ENCODE results near the gene MRPS18B.
A peak's percentile ranks its signal among the peaks of the same experiment; 100 is the strongest.

Gene MRPS18B

DNA sequence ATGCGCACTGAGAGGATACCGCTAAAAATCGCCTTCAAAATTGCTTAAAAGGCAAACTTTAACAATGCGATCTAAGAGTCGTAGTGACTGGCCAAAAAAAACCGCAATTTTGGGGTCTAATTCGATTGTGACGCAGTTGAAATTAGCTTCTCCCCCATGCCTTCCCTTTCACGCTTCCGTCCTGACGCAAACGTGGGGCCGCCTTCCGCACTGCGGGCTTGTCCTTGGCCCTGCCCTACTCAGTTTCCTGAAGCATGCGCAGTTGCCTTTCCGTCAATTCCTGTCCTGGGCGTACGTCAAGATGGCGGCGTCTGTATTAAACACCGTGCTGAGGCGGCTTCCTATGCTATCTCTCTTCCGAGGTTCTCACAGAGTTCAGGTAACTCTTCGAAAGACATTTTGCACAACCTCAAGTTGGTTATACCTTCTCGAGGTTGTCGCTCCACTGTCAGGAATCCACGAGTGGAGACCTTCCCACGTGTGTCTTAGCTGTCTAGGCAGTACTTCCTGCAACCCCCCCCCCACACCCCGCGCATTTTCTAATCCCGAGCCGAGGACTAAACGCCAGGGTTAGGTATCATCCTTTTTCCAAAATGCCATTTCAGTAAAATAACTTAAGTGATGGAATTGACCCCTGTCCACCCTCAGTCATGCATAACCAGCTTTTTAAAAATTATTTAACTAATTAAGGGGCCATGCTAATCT lies at the start of gene MRPS18B:
MRPS18B (plus strand) TSS at position 276 of the 705 bp plus-strand sequence; CDS start at position 302, 26 bp downstream.
- DNase-seq (ENCODE audit: low read depth), result peak; percentile 95

DNA sequence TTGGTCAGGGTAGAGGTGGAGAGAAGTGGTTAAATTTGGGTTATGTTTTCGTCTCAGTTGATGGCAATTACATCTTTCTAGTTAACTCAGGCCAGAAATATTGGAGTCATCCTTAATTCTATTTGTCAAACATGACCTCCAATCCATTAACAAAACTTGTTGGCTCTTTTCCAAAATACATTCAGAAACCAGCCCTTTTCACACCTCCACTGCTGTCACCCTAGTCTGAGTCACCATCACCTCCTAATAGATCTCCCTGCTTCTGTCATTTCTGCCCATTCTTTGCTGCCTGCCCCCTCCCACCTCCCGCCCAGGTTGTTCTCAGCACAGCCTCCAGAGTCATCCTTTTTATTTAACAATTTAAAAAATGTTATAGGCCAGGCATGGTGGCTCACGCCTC lies 49.4 kb upstream of the MRPS18B start:
- peak; percentile 31 for DNase-seq (ENCODE audit: low read depth)

DNA sequence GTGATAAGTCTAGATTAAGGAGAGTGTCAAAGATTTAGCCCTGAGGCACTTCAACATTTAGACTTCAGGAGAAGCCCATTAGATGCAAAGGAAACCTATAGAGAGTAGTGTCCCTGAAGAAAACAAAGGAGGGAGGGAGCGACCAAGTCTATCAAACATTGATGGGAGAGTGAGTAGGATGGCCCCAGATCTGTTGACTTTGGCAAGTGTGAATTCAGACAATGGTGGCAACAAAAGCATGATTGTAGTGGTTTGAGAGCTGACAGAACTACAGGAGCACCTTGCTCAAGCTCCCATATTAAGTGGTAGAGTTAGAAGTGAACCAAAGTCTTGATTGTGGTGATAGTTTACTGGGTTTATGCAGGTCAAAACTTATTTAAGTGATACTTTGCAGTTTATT lies 47.4 kb upstream of the MRPS18B start:
- no peak for DNase-seq (ENCODE audit: low read depth)

DNA sequence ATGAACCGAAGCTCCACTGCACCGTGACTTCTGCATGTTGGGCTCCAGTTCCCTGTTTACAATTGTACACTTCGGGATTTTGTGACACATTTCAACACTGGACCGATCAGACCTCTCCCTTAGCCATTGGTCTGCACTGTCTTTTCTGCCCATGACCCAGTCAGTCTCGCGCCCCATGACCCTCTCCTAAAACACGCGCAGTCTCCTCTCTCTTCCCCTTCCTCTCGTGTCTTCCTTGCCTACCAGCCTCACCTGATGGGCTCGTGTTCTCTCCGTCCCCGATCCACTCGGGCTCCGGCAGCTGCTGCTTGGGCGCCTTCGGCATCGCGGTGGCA lies 46.9 kb upstream of the MRPS18B start:
- DNase-seq (ENCODE audit: low read depth), result no peak

DNA sequence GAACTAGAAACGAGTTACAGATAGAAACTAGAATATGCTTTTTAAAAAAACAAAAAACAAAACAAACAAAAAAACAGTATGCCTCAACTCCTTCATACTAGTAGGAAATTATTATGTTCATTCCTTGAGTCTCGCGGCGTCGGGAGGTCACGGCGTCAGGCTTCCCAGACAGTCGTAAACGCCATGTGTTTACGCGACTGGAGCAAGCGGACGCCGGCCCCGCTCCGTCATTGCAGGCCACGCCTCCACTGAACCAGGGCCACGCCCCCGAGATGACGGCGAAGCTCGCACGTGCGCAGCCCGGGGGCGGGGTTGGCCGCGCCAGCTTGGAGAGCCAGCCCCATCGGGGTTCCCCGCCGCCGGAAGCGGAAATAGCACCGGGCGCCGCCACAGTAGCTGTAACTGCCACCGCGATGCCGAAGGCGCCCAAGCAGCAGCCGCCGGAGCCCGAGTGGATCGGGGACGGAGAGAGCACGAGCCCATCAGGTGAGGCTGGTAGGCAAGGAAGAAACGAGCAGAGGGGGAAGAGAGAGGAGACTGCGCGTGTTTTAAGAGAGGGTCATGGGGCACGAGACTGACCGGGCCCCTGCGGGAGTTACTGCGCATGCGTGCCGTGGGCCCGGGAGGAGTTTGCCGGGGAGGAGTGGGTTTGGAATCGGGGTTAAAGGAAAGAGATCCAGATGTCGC lies 46.4 kb upstream of the MRPS18B start, which contains the start of gene ABCF1:
ABCF1 (plus strand) TSS at position 368 of the 687 bp plus-strand sequence; CDS start at position 414, 46 bp downstream.
- peak; percentile 99 for DNase-seq (ENCODE audit: low read depth)

DNA sequence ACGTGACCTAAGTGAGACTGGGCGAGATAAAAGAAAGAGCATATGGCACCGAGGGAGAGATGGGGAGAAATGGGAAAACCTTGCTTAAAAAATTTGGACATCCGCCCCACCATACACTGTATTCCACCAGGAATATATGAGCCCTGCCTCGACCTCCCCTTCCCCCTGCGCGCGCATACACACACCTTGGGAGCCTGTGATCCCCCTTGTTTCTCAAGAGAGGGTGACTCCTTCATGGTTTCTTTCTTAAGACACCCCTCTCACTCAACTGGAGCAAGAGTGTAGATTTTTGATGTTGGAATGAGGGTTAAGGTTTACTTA lies 45.9 kb upstream of the MRPS18B start:
- no peak for DNase-seq (ENCODE audit: low read depth)

DNA sequence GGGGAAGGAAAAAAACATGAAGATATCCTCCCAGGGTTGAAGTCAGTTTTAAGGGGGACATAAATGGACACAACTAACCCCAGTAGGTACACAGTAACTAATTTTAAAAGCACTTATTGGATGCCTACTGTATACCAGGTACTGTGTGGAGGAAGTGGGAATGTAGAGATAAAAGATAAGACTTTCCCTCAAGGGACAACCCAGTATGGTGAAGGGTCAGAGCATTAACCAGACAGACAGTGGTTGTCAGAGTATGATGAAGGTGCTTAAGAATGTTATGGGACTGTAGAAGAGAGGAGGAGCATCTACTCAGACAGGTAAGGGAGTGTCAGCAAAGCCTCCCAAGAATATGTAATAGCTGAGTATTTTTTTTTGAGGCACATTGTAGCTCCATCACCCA lies 45.5 kb upstream of the MRPS18B start:
- no peak for DNase-seq (ENCODE audit: low read depth)

DNA sequence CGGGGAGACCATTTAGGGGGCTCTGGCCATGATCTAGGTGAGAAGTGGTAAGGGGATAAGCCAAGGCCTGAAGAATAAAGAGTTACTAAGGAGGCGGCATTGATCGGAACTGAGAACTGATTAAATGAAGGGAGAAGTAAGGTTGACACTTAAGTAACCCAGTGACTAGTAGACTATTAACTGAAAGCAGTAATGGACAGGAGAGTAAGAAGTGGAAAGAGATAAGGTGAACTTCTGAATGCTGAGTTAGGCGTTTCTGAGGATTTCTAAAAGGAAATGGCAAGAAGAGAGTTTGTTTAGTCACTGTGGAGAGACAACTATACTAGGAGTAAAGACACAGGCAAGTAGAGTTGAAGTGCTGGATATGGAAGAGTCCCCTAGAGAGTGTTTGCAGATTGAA lies 44.5 kb upstream of the MRPS18B start:
- no peak for DNase-seq (ENCODE audit: low read depth)

DNA sequence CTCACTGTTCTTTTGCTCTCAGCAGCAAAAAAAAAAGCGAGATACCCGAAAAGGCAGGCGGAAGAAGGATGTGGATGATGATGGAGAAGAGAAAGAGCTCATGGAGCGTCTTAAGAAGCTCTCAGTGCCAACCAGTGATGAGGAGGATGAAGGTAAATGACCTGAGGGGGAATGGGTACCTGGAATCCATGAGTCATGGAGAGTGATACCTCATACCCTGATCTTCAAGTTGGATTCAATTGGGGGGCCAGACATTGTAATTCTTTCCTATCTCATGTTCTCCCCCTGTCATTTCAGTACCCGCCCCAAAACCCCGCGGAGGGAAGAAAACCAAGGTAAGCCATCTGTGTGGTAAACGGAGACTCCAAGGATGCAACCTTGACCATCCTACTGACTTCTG lies 39.6 kb upstream of the MRPS18B start:
- no peak for DNase-seq (ENCODE audit: low read depth)

DNA sequence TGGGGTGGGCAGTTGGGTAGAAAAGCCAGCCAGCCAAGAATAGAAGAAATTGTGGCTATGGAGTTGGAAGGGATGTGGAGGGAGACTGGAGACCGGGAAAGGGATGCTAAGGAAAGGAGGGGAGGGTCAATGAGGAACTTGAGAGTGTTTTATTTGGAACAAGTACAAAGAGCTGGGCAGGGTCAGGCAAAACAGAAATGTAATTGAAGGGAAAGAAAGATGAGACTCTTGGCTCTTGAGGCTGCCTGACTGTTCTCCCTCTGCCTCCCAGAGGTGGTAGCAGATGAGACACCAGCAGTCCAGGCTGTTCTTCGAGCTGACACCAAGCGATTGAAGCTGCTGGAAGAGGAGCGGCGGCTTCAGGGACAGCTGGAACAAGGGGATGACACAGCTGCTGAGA lies 33.7 kb upstream of the MRPS18B start:
- DNase-seq (ENCODE audit: low read depth), result no peak

DNA sequence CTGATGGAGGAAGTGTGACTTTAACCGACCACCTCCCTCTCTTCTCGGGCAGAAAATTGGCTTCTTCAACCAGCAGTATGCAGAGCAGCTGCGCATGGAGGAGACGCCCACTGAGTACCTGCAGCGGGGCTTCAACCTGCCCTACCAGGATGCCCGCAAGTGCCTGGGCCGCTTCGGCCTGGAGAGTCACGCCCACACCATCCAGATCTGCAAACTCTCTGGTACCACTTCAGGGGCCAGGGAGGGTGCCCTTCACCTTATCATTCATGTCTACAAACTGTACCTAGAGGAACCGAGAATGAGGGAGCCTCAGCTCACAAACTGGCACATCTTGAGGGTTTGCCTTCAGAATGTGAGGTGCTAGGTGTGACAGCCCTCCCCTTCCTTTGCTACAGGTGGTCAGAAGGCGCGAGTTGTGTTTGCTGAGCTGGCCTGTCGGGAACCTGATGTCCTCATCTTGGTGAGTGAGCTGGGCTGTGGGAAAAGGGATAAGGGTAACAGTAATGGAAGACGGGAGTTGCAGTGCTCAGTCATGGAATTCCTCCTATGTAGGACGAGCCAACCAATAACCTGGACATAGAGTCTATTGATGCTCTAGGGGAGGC lies 27.8 kb upstream of the MRPS18B start:
- DNase-seq (ENCODE audit: low read depth), result no peak

DNA sequence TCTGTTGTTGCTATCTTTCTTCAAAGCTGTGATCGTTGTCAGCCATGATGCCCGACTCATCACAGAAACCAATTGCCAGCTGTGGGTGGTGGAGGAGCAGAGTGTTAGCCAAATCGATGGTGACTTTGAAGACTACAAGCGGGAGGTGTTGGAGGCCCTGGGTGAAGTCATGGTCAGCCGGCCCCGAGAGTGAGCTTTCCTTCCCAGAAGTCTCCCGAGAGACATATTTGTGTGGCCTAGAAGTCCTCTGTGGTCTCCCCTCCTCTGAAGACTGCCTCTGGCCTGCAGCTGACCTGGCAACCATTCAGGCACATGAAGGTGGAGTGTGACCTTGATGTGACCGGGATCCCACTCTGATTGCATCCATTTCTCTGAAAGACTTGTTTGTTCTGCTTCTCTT lies 27.1 kb upstream of the MRPS18B start:
- no peak for DNase-seq (ENCODE audit: low read depth)

DNA sequence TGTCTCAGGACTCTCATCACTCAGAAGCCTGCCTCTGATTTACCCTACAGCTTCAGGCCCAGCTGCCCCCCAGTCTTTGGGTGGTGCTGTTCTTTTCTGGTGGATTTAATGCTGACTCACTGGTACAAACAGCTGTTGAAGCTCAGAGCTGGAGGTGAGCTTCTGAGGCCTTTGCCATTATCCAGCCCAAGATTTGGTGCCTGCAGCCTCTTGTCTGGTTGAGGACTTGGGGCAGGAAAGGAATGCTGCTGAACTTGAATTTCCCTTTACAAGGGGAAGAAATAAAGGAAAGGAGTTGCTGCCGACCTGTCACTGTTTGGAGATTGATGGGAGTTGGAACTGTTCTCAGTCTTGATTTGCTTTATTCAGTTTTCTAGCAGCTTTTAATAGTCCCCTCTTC lies 26.6 kb upstream of the MRPS18B start:
- no peak for DNase-seq (ENCODE audit: low read depth)

DNA sequence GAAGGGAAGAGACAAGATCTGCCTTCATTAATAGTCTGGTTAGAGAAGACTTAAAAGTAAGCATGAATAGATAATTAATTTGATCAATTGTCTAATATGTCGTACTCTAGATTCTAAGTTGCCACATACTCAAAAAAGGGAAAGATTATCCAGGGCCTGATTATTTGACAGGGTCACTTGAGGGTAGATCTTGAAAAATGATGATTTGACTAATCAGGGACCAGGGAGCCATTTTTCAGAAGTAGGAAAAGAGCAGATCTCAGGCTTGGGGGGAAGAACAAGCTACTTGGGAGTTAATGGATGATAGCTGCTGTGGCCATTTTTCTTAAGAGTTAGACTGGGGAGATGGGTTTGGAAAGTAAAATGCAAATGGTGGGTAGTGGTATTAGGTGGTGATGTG lies 25.4 kb upstream of the MRPS18B start:
- DNase-seq (ENCODE audit: low read depth), result no peak

DNA sequence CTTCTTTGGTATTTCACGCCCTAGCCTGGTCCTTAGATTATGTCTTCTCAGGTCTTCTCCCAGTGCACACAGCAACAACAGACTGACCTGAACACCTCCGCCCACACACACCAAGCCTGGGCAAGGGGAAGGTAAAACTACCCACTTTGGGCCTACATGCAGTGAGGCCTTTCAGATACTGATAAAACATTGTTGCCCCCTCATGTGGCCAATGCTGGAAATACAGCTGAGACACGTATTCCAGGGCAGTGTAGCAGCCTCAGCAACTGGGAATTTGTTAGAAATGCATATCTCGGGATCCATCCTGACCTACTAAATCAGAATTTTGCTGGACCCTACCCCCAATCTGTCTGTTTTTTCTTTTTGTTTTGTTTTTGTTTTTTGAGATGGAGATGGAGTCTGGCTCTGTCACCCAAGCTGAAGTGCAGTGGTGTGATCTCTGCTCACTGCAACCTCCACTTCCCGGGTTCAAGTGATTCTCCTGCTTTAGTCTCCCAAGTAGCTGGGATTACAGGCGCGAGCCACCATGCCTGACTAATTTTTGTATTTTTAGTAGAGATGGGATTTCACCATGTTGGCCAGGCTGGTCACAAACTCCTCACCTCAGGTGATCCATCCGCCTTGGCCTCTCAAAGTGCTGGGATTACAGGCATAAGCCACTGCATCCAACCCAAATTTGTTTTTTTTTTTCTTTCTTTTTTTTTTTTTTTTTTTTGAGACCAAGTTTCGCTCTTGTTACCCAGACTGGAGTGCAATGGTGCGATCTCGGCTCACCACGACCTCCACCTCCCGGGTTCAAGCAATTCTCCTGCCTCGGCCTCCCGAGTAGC lies 20.1 kb upstream of the MRPS18B start:
- peak; percentile 60 for DNase-seq (ENCODE audit: low read depth)

DNA sequence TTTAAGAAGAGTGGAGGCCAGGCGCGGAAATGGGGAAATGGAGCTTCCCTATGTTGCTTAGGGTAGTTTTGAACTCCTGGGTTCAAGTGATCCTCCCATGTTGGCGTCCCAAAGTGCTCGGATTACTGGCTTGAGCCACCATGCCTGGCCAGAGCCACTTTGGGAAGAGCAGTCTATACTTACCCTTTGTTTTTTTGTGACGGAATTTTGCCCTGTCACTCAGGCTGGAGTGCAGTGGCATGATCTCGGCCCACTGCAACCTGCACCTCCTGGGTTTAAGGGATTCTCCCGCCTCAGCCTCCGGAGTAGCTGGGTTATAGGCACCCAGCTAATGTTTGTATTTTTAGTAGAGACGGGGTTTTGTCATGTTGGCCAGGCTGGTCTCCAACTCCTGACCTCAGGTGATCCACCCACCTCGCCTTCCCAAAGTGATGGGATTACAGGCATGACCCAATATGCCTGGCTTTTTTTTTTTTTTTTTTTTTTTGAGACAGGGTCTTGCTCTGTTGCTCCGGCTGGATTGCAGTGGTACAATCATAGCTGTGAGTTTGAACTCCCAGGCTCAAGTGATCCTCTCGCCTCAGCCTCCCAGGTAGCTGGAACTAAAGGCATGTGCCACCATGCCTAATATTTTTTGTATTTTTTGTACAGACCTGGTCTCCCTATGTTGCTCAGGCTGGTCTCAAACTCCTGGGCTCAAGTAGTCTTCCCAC lies 18.6 kb upstream of the MRPS18B start:
- no peak for DNase-seq (ENCODE audit: low read depth)

DNA sequence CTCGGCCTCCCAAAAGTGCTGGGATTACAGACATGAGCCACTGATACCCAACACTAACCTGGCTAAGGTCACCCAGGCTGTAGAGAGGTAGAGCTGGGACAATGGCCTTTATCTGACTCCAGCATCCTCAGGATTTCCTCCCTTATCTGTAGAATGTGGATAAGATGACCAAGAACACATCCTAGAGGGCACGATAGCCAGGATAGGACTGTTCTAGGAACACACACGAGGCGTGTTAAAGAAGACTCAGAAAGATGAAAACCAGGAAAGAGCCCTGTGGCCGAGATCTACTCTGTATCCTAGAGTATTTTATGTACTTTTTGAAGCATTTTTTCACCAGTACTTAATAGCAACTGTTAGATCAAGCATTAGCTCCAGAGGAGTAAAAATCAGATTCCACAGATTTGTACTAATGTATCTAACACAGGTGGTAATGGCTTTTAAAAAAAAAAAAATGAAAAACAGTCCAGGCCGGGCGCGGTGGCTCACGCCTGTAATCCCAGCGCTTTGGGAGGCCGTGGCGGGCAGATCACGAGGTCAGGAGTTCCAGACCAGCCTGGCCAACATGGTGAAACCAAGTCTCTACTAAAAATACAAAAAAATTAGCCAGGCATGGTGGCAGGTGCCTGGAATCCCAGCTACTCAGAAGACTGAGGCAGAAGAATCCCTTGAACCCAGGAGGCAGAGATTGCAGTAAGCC lies 17.9 kb upstream of the MRPS18B start:
- DNase-seq (ENCODE audit: low read depth), result no peak

DNA sequence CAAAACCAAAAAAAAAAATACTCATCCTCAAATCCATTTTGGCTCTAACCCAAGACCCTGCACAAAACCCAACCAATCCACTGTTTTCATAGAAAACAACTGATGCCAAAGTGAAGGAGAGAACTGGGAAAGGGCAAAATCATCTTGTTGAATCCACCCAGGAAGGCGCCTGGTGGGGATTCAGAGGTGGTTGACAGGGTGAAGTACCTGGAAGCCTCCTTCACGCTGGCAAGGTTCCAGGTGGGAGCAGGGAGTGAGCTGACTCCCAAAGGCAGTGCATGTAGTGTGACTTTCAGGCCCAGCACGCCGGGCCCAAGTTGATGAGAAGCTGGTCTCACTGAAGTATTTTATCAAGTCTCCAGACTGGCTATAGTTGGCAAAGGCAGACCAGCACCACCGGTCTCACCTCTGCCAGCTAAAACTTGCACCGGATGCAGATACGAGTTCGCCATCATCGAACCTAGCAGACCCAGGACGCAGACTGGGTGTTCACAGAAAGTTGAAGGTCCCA lies 17.1 kb upstream of the MRPS18B start:
- no peak for DNase-seq (ENCODE audit: low read depth)

DNA sequence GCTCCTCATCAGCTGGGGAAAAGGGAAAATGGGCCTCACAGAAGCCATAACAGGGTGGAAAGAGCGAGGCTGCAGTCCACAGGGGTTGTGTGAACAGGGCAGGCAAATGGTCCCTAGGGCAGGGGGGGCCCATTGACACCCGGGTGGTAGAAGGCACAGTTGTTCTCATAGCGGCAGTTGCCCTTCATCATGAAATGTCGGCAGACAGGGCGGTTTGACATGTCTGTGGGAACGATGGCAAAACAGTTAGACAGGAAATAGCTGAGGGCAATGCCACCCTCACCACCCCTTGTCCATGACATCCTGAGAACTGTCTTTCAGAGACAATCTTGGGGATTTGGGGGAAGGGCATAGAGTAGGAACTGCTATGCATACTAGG lies 16.2 kb upstream of the MRPS18B start:
- no peak for DNase-seq (ENCODE audit: low read depth)

DNA sequence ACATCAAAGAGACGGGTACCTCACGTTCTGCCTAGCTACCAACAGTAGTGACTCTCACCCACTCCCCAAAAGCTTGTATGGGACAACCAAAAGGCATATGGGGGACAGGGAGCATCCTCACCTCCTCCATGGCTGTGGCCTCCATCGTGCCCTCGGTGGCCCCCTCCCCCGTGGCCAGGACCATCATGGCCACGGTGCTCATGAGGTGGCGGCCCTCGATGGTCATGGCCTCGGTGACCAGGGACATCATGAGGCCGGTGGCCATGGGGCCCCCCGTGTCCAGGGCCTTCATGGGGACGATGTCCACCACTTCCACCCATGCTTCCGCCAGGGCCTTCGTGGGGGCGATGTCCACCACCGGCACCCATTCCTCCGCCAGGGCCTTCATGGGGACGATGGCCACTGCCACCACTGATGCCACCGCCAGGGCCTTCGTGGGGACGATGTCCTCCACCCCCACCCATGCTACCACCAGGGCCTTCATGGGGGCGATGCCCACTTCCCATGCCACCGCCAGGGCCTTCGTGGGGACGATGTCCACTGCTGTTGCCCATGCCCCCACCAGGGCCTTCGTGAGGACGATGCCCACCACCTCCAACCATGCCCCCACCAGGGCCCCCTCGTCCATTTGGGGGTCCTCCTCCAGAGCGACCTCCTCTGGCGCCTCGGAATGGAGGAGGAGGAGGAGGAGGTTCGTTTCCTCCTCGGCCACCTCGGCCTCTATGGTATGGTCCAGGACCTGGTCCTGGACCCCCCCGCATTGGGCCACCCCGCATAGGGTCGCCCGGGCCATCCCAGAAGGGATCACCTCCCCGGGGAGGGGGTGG lies 15.6 kb upstream of the MRPS18B start:
- DNase-seq (ENCODE audit: low read depth), result no peak

Measured in activated T-helper 9 cell treated with anti-CD3 and anti-CD28 coated beads, Interleukin-2, amount 50 U/mL, for 16 hours (primary cell).